CD4-positive, alpha-beta T cell (primary cell): ENCODE data around the gene PKIB. TPM values are rescaled to one million over a fixed set of nuclear protein-coding genes. Genes with fewer than 3 reads are reported as not detected.

Source experiments
- ATAC-seq: fragments of 200-7000 bp; cut with Tn5 transposase; one replicate; pipeline ENCODE4 v1.10.0; 2022; ENCODE audit warnings: mild to moderate bottlenecking; ENCODE audit not compliant: poor library complexity
- CTCF ChIA-PET: fragments of 350-600 bp; sonication (Branson Sonifier 250); formaldehyde crosslinking; loops from one replicate; lab custom pipeline; 2021; ENCODE audit warnings: antibody characterized with exemption, inconsistent platforms; lab: Charles Lee
- POLR2A ChIA-PET: fragments of 350-600 bp; sonication (Branson Sonifier 250); formaldehyde crosslinking; loops from one replicate; lab custom pipeline; 2021; ENCODE audit warnings: antibody characterized with exemption, inconsistent platforms; lab: Charles Lee
- DNase-seq, 14 experiments: peaks; one replicate each; pipeline ENCODE4 v3.0.0-alpha.2; 2013 to 2020; ENCODE audit warnings: mixed read lengths in 2 of 14
- H3K27ac ChIP-seq, 2 donors: one replicate each; pipeline versions ENCODE4 v1.5.1 to v1.7.0; 2013; ENCODE audit warnings: low read length in 2 of 2, low read depth in 1 of 2, mild to moderate bottlenecking in 1 of 2
- H3K27me3 ChIP-seq, 2 experiments: 1 replicate in 1 of 2; 2 replicates in 1 of 2; pipeline versions ENCODE4 v1.6.1 to v1.7.0; 2013; ENCODE audit warnings: low read length in 2 of 2, control low read depth in 1 of 2, mild to moderate bottlenecking in 1 of 2, moderate library complexity in 1 of 2; ENCODE audit not compliant: insufficient read depth in 2 of 2, control insufficient read depth in 1 of 2
- H3K36me3 ChIP-seq: one replicate; pipeline ENCODE4 v1.6.1; 2013; ENCODE audit warnings: low read length, control low read depth; ENCODE audit not compliant: insufficient read depth
- H3K4me1 ChIP-seq: one replicate; pipeline ENCODE4 v1.6.1; 2013; ENCODE audit warnings: low read length, control low read depth; ENCODE audit not compliant: insufficient read depth
- H3K4me3 ChIP-seq: one replicate; pipeline ENCODE4 v1.5.1; 2013; ENCODE audit warnings: mild to moderate bottlenecking, low read length, moderate library complexity
- H3K9me3 ChIP-seq, 2 experiments: 1 replicate in 1 of 2; 2 replicates in 1 of 2; pipeline versions ENCODE4 v1.6.1 to v1.7.0; 2013; ENCODE audit warnings: low read length in 2 of 2, mild to moderate bottlenecking in 2 of 2, control low read depth in 1 of 2, moderate library complexity in 1 of 2; ENCODE audit not compliant: control insufficient read depth in 1 of 2, insufficient read depth in 1 of 2
- H3K27ac Mint-ChIP-seq: one replicate; pipeline ENCODE4 v1.8.0; 2020; ENCODE audit warnings: mixed read lengths
- H3K27me3 Mint-ChIP-seq: one replicate; pipeline ENCODE4 v1.8.0; 2021; ENCODE audit warnings: mixed read lengths
- H3K36me3 Mint-ChIP-seq: one replicate; pipeline ENCODE4 v1.8.0; 2021; ENCODE audit warnings: low read depth, mixed read lengths
- H3K4me1 Mint-ChIP-seq: one replicate; pipeline ENCODE4 v1.8.0; 2021; ENCODE audit warnings: low read depth, mixed read lengths
- H3K4me3 Mint-ChIP-seq: one replicate; pipeline ENCODE4 v1.8.0; 2020; ENCODE audit warnings: mild to moderate bottlenecking, mixed read lengths
- H3K9me3 Mint-ChIP-seq: one replicate; pipeline ENCODE4 v1.8.0; 2020; ENCODE audit warnings: mixed read lengths
- CTCF ChIP-seq: fragments of 200-600 bp; IDR thresholded peaks from one replicate; pipeline ENCODE4 v1.8.0; 2022; ENCODE audit warnings: antibody characterized with exemption, mild to moderate bottlenecking
- intact Hi-C, 2 experiments: fragments of 100-400 bp; cut with DNase I in 1 of 2; cut with micrococcal nuclease in 1 of 2; formaldehyde crosslinking; loops; one replicate each; pipeline versions ENCODE4 v1.15.1 to v1.9.0; 2023 to 2025; cut with DNase I, micrococcal nuclease
- total RNA-seq, 174 experiments: library from RNA in 2 of 174; stranded (reverse) in 2 of 174; gene quantifications; one replicate each; pipeline ENCODE4 v1.2.3 and lab custom pipeline; 2021 to 2026

Gene PKIB
- total RNA-seq, 2 experiments from 2014 or later = 0.47 to 1.1 TPM

- ATAC-seq (no peak), DNase-seq (peak in 3 of 14 experiments; percentile 4 to 35 (median 15))
- Histone ChIP-seq H3K27ac (no peak overlapping the region), H3K4me3 (peak overlapping the region; percentile 47), H3K4me1 (peaks cover 10% of the 10 kb centered on the region), H3K9me3 (peaks cover 0 to 9% of the 10 kb centered on the region in 2 experiments), H3K36me3 (no peaks in the 10 kb centered on the region), H3K27me3 (peaks cover 20 to 35% of the 10 kb centered on the region in 2 experiments)
- Mint-ChIP-seq H3K36me3 (no peaks in the 10 kb centered on the region), H3K27me3 (peaks cover 59% of the 10 kb centered on the region), H3K4me3 (peak overlapping the region; percentile 84), H3K4me1 (peaks cover 24% of the 10 kb centered on the region), H3K9me3 (peaks cover 2% of the 10 kb centered on the region), H3K27ac (no peak overlapping the region)
- intact Hi-C loops = no loop called here
- ChIA-PET POLR2A (no interaction called here), CTCF (no interaction called here)
- no peak for TF ChIP-seq CTCF
Measured at GRCh38 chr6:122610690-122611455, 668 bp downstream of the PKIB start.

GRCh38 chr6:122612838-122613237 lies 2.6 kb downstream of the PKIB start:
- Mint-ChIP-seq H3K4me1 (peaks cover 24% of the 10 kb centered on the region), H3K4me3 (no peak overlapping the region), H3K27ac (no peak overlapping the region), H3K36me3 (no peaks in the 10 kb centered on the region), H3K27me3 (peaks cover 63% of the 10 kb centered on the region), H3K9me3 (peaks cover 2% of the 10 kb centered on the region)
- Histone ChIP-seq H3K27me3 (peaks cover 17 to 35% of the 10 kb centered on the region in 2 experiments), H3K9me3 (peaks cover 0 to 5% of the 10 kb centered on the region in 2 experiments), H3K27ac (no peak overlapping the region), H3K36me3 (no peaks in the 10 kb centered on the region), H3K4me1 (peaks cover 10% of the 10 kb centered on the region), H3K4me3 (no peak overlapping the region)
- no peak for TF ChIP-seq CTCF
- no peak for DNase-seq
- intact Hi-C loops = no loop called here
- CTCF ChIA-PET = no interaction called here
- POLR2A ChIA-PET = no interaction called here
- no peak for ATAC-seq

GRCh38 chr6:122614303-122614702 lies 4.1 kb downstream of the PKIB start:
- intact Hi-C loops = no loop called here
- peaks cover 21% of the 10 kb centered on the region for H3K4me1 Mint-ChIP-seq
- peaks cover 49% of the 10 kb centered on the region for H3K27me3 Mint-ChIP-seq

More at GRCh38 chr6:122614303-122614702, 4.1 kb downstream of the PKIB start:
- ATAC-seq (no peak), DNase-seq (no peak)
- H3K36me3 ChIP-seq = no peaks in the 10 kb centered on the region
- TF ChIP-seq CTCF = no peak
- no peak overlapping the region for H3K4me3 Mint-ChIP-seq
- peaks cover 2% of the 10 kb centered on the region for H3K9me3 Mint-ChIP-seq
- POLR2A ChIA-PET = no interaction called here
- no peaks in the 10 kb centered on the region for H3K36me3 Mint-ChIP-seq
- no peak overlapping the region for H3K27ac Mint-ChIP-seq
- CTCF ChIA-PET = no interaction called here
- peaks cover 0 to 5% of the 10 kb centered on the region in 2 experiments for H3K9me3 ChIP-seq
- H3K27ac ChIP-seq = no peak overlapping the region
- no peak overlapping the region for H3K4me3 ChIP-seq
- H3K27me3 ChIP-seq = peaks cover 15 to 32% of the 10 kb centered on the region in 2 experiments
- H3K4me1 ChIP-seq = peaks cover 10% of the 10 kb centered on the region
